ENCODE measurements around the gene ATP9A. TPM values are rescaled to one million over a fixed set of nuclear protein-coding genes. Genes with fewer than 3 reads are reported as not detected.

ATP9A gene
- polyA plus RNA-seq, 1 donor from 2014 or later, result 56.1 TPM

- H3K27ac ChIP-seq (ENCODE audit: low read length), result no peak overlapping the region
- H3F3A ChIP-seq (ENCODE audit: insufficient read depth, low read length, poor library complexity, severe bottlenecking), result no peaks in the 10 kb centered on the region
- no peaks in the 10 kb centered on the region for H3K36me3 ChIP-seq (ENCODE audit: insufficient read depth, low read length)
- H3K27me3 ChIP-seq (ENCODE audit: insufficient read depth, low read depth, low read length), result peaks cover 45% of the 10 kb centered on the region
- TF ChIP-seq, protein P1, sequence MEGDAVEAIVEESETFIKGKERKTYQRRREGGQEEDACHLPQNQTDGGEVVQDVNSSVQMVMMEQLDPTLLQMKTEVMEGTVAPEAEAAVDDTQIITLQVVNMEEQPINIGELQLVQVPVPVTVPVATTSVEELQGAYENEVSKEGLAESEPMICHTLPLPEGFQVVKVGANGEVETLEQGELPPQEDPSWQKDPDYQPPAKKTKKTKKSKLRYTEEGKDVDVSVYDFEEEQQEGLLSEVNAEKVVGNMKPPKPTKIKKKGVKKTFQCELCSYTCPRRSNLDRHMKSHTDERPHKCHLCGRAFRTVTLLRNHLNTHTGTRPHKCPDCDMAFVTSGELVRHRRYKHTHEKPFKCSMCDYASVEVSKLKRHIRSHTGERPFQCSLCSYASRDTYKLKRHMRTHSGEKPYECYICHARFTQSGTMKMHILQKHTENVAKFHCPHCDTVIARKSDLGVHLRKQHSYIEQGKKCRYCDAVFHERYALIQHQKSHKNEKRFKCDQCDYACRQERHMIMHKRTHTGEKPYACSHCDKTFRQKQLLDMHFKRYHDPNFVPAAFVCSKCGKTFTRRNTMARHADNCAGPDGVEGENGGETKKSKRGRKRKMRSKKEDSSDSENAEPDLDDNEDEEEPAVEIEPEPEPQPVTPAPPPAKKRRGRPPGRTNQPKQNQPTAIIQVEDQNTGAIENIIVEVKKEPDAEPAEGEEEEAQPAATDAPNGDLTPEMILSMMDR (IDR thresholded peaks at IDR 0.05; ENCODE audit: poor library complexity, severe bottlenecking), result no peak
- TF ChIP-seq SMC3 (conservative IDR thresholded peaks at IDR 0.05; ENCODE audit: poor library complexity) (no peak), MXI1 (conservative IDR thresholded peaks at IDR 0.05; ENCODE audit: poor library complexity, severe bottlenecking) (no peak), TAF1 (IDR thresholded peaks at IDR 0.05; ENCODE audit: low read depth) (no peak), EZH2 (IDR thresholded peaks at IDR 0.05; ENCODE audit: borderline replicate concordance, insufficient read depth, low read length, poor library complexity, severe bottlenecking) (no peak), EP300 (conservative IDR thresholded peaks at IDR 0.05; ENCODE audit: poor library complexity, severe bottlenecking) (no peak), POLR2AphosphoS5 (IDR thresholded peaks at IDR 0.05) (no peak), RAD21 (conservative IDR thresholded peaks at IDR 0.05) (no peak)
- TF ChIP-seq, protein P2, sequence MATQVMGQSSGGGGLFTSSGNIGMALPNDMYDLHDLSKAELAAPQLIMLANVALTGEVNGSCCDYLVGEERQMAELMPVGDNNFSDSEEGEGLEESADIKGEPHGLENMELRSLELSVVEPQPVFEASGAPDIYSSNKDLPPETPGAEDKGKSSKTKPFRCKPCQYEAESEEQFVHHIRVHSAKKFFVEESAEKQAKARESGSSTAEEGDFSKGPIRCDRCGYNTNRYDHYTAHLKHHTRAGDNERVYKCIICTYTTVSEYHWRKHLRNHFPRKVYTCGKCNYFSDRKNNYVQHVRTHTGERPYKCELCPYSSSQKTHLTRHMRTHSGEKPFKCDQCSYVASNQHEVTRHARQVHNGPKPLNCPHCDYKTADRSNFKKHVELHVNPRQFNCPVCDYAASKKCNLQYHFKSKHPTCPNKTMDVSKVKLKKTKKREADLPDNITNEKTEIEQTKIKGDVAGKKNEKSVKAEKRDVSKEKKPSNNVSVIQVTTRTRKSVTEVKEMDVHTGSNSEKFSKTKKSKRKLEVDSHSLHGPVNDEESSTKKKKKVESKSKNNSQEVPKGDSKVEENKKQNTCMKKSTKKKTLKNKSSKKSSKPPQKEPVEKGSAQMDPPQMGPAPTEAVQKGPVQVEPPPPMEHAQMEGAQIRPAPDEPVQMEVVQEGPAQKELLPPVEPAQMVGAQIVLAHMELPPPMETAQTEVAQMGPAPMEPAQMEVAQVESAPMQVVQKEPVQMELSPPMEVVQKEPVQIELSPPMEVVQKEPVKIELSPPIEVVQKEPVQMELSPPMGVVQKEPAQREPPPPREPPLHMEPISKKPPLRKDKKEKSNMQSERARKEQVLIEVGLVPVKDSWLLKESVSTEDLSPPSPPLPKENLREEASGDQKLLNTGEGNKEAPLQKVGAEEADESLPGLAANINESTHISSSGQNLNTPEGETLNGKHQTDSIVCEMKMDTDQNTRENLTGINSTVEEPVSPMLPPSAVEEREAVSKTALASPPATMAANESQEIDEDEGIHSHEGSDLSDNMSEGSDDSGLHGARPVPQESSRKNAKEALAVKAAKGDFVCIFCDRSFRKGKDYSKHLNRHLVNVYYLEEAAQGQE (IDR thresholded peaks at IDR 0.05; ENCODE audit: borderline replicate concordance), result no peak
- H2AFZ ChIP-seq (ENCODE audit: low read depth, low read length), result no peak overlapping the region
- peak overlapping the region; percentile 44 for H3K9ac ChIP-seq (ENCODE audit: low read length)
- H3K79me2 ChIP-seq (replicated peaks; ENCODE audit: insufficient read depth, low read length), result no peaks in the 10 kb centered on the region
- H3K9me2 ChIP-seq (ENCODE audit: insufficient read depth, low read length), result no peaks in the 10 kb centered on the region
- peak overlapping the region; percentile 75 for H3K4me3 ChIP-seq (ENCODE audit: low read length)
- no peaks in the 10 kb centered on the region for H4K20me1 ChIP-seq (ENCODE audit: insufficient read depth)
- no peaks in the 10 kb centered on the region for H3K9me3 ChIP-seq (ENCODE audit: low read length)
- H3K4me2 ChIP-seq (ENCODE audit: low read length), result peak overlapping the region; percentile 70
Observed at GRCh38 chr20:51563174-51563485, 205.1 kb downstream of the ATP9A start.

- H3K9ac ChIP-seq (ENCODE audit: low read length), result peak overlapping the region; percentile 44
- H3K79me2 ChIP-seq (replicated peaks; ENCODE audit: insufficient read depth, low read length), result no peaks in the 10 kb centered on the region
- peak overlapping the region; percentile 75 for H3K4me3 ChIP-seq (ENCODE audit: low read length)
- peak; percentile 57 for TF ChIP-seq MXI1 (conservative IDR thresholded peaks at IDR 0.05; ENCODE audit: poor library complexity, severe bottlenecking)
- TF ChIP-seq TAF1 (IDR thresholded peaks at IDR 0.05; ENCODE audit: low read depth), result no peak
- TF ChIP-seq, protein P1 (IDR thresholded peaks at IDR 0.05; ENCODE audit: poor library complexity, severe bottlenecking), result peak; percentile 46
- peak; percentile 34 for TF ChIP-seq POLR2AphosphoS5 (IDR thresholded peaks at IDR 0.05)
- TF ChIP-seq, protein P2 (IDR thresholded peaks at IDR 0.05; ENCODE audit: borderline replicate concordance), result no peak
- no peak for TF ChIP-seq EP300 (conservative IDR thresholded peaks at IDR 0.05; ENCODE audit: poor library complexity, severe bottlenecking)
- TF ChIP-seq SMC3 (conservative IDR thresholded peaks at IDR 0.05; ENCODE audit: poor library complexity), result peak; percentile 46
- no peak for TF ChIP-seq EZH2 (IDR thresholded peaks at IDR 0.05; ENCODE audit: borderline replicate concordance, insufficient read depth, low read length, poor library complexity, severe bottlenecking)
- TF ChIP-seq RAD21 (conservative IDR thresholded peaks at IDR 0.05), result peak; percentile 42
- H3K9me2 ChIP-seq (ENCODE audit: insufficient read depth, low read length), result no peaks in the 10 kb centered on the region
- H3K36me3 ChIP-seq (ENCODE audit: insufficient read depth, low read length), result no peaks in the 10 kb centered on the region
- H2AFZ ChIP-seq (ENCODE audit: low read depth, low read length), result no peak overlapping the region
- H4K20me1 ChIP-seq (ENCODE audit: insufficient read depth), result no peaks in the 10 kb centered on the region
- no peaks in the 10 kb centered on the region for H3F3A ChIP-seq (ENCODE audit: insufficient read depth, low read length, poor library complexity, severe bottlenecking)
- no peaks in the 10 kb centered on the region for H3K9me3 ChIP-seq (ENCODE audit: low read length)
- H3K27ac ChIP-seq (ENCODE audit: low read length), result no peak overlapping the region
- H3K4me2 ChIP-seq (ENCODE audit: low read length), result peak overlapping the region; percentile 70
- peaks cover 45% of the 10 kb centered on the region for H3K27me3 ChIP-seq (ENCODE audit: insufficient read depth, low read depth, low read length)
Observed at GRCh38 chr20:51562332-51563173, 205.6 kb downstream of the ATP9A start.

Measured in neural cell (in vitro differentiated cells).